ENCODE data around the gene APOBEC3C.
"Not testable (repeated sequence)": the region's sequence is repeated elsewhere in the genome, so short reads cannot be mapped to it uniquely, and the experiment has no call there.

The APOBEC3C gene

GRCh38 chr22:39066442-39067276 is 52.6 kb downstream of the APOBEC3C start:
- not testable (repeated sequence) for DNase-seq (ENCODE audit: low spot score)

- no peak for DNase-seq (ENCODE audit: low spot score)
Measured at GRCh38 chr22:39068033-39068785, 54.2 kb downstream of the APOBEC3C start.

Measured in hepatic stellate cell (primary cell).